ENCODE measurements around the gene MTHFSD. TPM values are rescaled to one million over a fixed set of nuclear protein-coding genes. Genes with fewer than 3 reads are reported as not detected.

Gene MTHFSD
- total RNA-seq, 5 donors from 2014 or later (not counting 1 experiment from before 2014, with no cell fraction given) = 18.0 to 39.6 (median 34.9) TPM

DNA sequence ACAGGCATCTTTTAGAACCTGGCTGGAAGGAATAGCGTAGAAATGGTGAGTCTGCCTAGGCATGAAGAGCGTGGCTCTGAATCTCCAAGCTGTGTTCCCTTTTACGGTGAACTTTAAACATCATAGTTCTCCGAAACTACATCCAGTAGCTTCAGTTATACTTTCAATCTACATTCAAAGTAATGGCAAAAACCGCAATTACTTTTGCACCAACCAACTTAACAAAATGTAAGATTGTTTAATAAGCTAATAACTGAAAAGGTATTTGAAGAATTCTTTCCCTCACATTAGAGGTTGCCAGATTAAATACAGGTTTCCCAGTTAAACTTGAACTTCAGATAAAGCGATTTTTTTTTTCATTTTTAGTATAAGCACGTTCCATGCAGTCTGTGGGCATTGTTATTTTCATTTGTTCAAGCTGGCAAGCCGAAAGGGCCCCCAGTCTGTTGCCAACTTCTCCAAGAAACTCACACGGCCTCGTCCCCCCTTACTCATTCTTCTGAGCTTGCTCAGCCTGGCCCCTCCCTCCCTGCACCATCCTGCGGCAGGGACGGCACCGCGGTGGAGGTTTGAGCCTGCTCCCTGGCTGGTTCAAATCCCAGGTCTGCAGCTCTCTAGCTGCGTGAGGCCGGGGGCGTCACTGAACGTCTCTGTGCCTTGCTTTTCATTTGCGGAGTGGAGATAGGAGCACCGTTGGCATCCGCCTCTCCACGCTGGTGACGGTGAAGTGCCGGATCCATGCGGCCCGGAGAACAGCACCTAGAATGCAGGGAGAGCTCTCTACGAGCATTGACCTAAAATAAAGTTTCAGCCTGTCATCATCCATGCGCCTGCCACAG lies 3.5 kb upstream of the MTHFSD start:
- ATAC-seq (replicated peaks in 1 of 4) = no peak
- Histone ChIP-seq H3K27ac (ENCODE audit: low read length) (no peak overlapping the region), H3K4me3 (ENCODE audit: control insufficient read depth in 1 of 2, extremely low read depth in 1 of 2, low read length in 1 of 2) (no peak overlapping the region), H3K36me3 (ENCODE audit: control insufficient read depth in 2 of 2, extremely low read depth in 1 of 2, insufficient read depth in 1 of 2, low read length in 1 of 2) (no peaks in the 10 kb centered on the region), H3K4me1 (ENCODE audit: control insufficient read depth in 1 of 2, extremely low read depth in 1 of 2, insufficient read depth in 2 of 2, low read length in 2 of 2) (peaks cover 2 to 26% of the 10 kb centered on the region in 2 experiments), H3K27me3 (replicated peaks in 1 of 2; ENCODE audit: control insufficient read depth in 2 of 2, extremely low read depth in 1 of 2, insufficient read depth in 2 of 2, low read length in 1 of 2) (peaks cover 0 to 44% of the 10 kb centered on the region in 2 experiments), H3K9me3 (no peaks in the 10 kb centered on the region)
- no peak overlapping the region for H3K4me3 Mint-ChIP-seq
- no peaks in the 10 kb centered on the region for H3K36me3 Mint-ChIP-seq
- no peak overlapping the region for H3K27ac Mint-ChIP-seq
- no peak for DNase-seq
- WGBS (ENCODE audit: insufficient coverage) = 81% methylated on average over 25 of the region's 28 CpGs
- H3K9me3 Mint-ChIP-seq = no peaks in the 10 kb centered on the region
- CTCF ChIA-PET = no interaction called here
- peaks cover 17 to 24% (median 22%) of the 10 kb centered on the region in 3 donors for H3K4me1 Mint-ChIP-seq
- POLR2A ChIA-PET = no interaction called here
- H3K27me3 Mint-ChIP-seq = peaks cover 17 to 35% of the 10 kb centered on the region in 2 donors

GRCh38 chr16:86557587-86557986 lies 2.6 kb upstream of the MTHFSD start:
- Histone ChIP-seq H3K27me3 (replicated peaks in 1 of 2; ENCODE audit: control insufficient read depth in 2 of 2, extremely low read depth in 1 of 2, insufficient read depth in 2 of 2, low read length in 1 of 2) (peaks cover 0 to 34% of the 10 kb centered on the region in 2 experiments), H3K4me1 (ENCODE audit: control insufficient read depth in 1 of 2, extremely low read depth in 1 of 2, insufficient read depth in 2 of 2, low read length in 2 of 2) (peaks cover 2 to 23% of the 10 kb centered on the region in 2 experiments), H3K36me3 (ENCODE audit: control insufficient read depth in 2 of 2, extremely low read depth in 1 of 2, insufficient read depth in 1 of 2, low read length in 1 of 2) (no peaks in the 10 kb centered on the region), H3K9me3 (no peaks in the 10 kb centered on the region), H3K27ac (ENCODE audit: low read length) (no peak overlapping the region), H3K4me3 (ENCODE audit: control insufficient read depth in 1 of 2, extremely low read depth in 1 of 2, low read length in 1 of 2) (no peak overlapping the region)
- ChIA-PET POLR2A (interaction anchor here in 1 of 2 donors (0.5 kb wide), 1 partner anchor 18 kb away, joined by 4 read pairs; no protein-coding TSS in a partner anchor), CTCF (no interaction called here)
- no peak for ATAC-seq (replicated peaks in 1 of 4)
- H3K4me3 Mint-ChIP-seq = no peak overlapping the region
- H3K27ac Mint-ChIP-seq = no peak overlapping the region
- H3K4me1 Mint-ChIP-seq = peaks cover 18 to 27% (median 27%) of the 10 kb centered on the region in 3 donors
- WGBS (ENCODE audit: insufficient coverage) = no CpG with 5 or more reads among the region's 4 CpGs
- DNase-seq = no peak
- H3K36me3 Mint-ChIP-seq = no peaks in the 10 kb centered on the region
- H3K9me3 Mint-ChIP-seq = no peaks in the 10 kb centered on the region
- peaks cover 15 to 28% of the 10 kb centered on the region in 2 donors for H3K27me3 Mint-ChIP-seq

DNA sequence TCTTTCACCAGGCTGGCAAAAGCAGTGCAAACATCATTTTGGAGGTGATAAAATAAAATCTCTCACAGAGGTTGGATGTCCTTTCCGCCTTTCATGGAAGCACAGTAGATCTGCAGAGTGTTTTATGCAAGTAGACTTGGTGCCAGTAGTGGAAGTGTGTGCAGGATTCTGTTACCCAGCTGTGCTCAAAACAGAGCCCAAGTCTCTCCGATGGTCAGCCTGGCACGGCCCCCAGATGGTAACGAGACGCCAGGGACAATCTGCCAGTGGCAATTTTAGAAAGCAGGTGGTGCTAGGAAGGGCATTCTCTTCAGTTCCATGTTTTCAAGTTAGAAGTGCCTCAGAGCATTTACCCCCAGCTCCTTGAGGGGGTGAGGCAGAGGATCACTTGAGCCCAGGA lies 1.5 kb upstream of the MTHFSD start:
- H3K4me3 ChIP-seq (ENCODE audit: control insufficient read depth in 1 of 2, extremely low read depth in 1 of 2, low read length in 1 of 2) = no peak overlapping the region
- H3K27ac ChIP-seq (ENCODE audit: low read length) = no peak overlapping the region
- Mint-ChIP-seq H3K27ac (no peak overlapping the region), H3K27me3 (peaks cover 8 to 22% of the 10 kb centered on the region in 2 donors), H3K4me1 (peaks cover 23 to 28% (median 28%) of the 10 kb centered on the region in 3 donors), H3K4me3 (peak overlapping the region; percentile 22 to 94 (median 23)), H3K36me3 (peaks cover 2% of the 10 kb centered on the region), H3K9me3 (no peaks in the 10 kb centered on the region)
- WGBS (ENCODE audit: insufficient coverage) = 86% methylated on average over 1 of the region's 5 CpGs
- DNase-seq = no peak
- H3K27me3 ChIP-seq (replicated peaks in 1 of 2; ENCODE audit: control insufficient read depth in 2 of 2, extremely low read depth in 1 of 2, insufficient read depth in 2 of 2, low read length in 1 of 2) = peaks cover 0 to 28% of the 10 kb centered on the region in 2 experiments
- ChIA-PET POLR2A (no interaction called here), CTCF (no interaction called here)
- no peak for ATAC-seq (replicated peaks in 1 of 4)
- peaks cover 2 to 23% of the 10 kb centered on the region in 2 experiments for H3K4me1 ChIP-seq (ENCODE audit: control insufficient read depth in 1 of 2, extremely low read depth in 1 of 2, insufficient read depth in 2 of 2, low read length in 2 of 2)
- no peaks in the 10 kb centered on the region for H3K9me3 ChIP-seq
- no peaks in the 10 kb centered on the region for H3K36me3 ChIP-seq (ENCODE audit: control insufficient read depth in 2 of 2, extremely low read depth in 1 of 2, insufficient read depth in 1 of 2, low read length in 1 of 2)

- DNase-seq (no peak), ATAC-seq (replicated peaks in 1 of 4) (no peak)
- Mint-ChIP-seq H3K27me3 (peaks cover 4 to 18% of the 10 kb centered on the region in 2 donors), H3K4me3 (peak overlapping the region; percentile 86 to 94 (median 93)), H3K4me1 (peaks cover 23 to 28% (median 28%) of the 10 kb centered on the region in 3 donors), H3K27ac (peak overlapping the region; percentile 84 to 93), H3K9me3 (no peaks in the 10 kb centered on the region), H3K36me3 (peaks cover 8% of the 10 kb centered on the region)
- WGBS (ENCODE audit: insufficient coverage) = 59% methylated on average over 16 of the region's 17 CpGs
- CTCF ChIA-PET = interaction anchor here in 1 of 2 donors (1.2 kb wide), 1 partner anchor 9 kb away, joined by 4 read pairs; no protein-coding TSS in a partner anchor
- Histone ChIP-seq H3K4me1 (ENCODE audit: control insufficient read depth in 1 of 2, extremely low read depth in 1 of 2, insufficient read depth in 2 of 2, low read length in 2 of 2) (peaks cover 2 to 23% of the 10 kb centered on the region in 2 experiments), H3K27me3 (replicated peaks in 1 of 2; ENCODE audit: control insufficient read depth in 2 of 2, extremely low read depth in 1 of 2, insufficient read depth in 2 of 2, low read length in 1 of 2) (peaks cover 0 to 21% of the 10 kb centered on the region in 2 experiments), H3K27ac (ENCODE audit: low read length) (peak overlapping the region; percentile 85), H3K4me3 (ENCODE audit: control insufficient read depth in 1 of 2, extremely low read depth in 1 of 2, low read length in 1 of 2) (peak overlapping the region; percentile 83 to 88), H3K9me3 (no peaks in the 10 kb centered on the region), H3K36me3 (ENCODE audit: control insufficient read depth in 2 of 2, extremely low read depth in 1 of 2, insufficient read depth in 1 of 2, low read length in 1 of 2) (no peaks in the 10 kb centered on the region)
- POLR2A ChIA-PET = no interaction called here
Observed at GRCh38 chr16:86555704-86556075, 655 bp upstream of the MTHFSD start.

DNA sequence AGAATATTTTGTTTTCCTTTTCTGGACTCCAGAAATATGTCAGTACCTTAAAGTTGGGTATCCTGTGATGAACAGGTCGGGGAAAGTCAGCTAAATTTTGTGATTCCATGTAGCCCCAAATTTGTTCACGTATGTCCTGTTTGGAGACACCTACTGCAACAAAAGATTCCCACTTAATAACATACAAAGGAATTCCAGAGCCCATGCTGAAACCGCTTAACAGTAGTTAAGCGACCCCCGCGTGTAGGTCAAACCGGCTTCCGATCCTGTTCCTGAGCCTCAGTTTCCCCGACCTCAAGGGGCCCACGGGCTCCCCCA lies 477 bp downstream of the MTHFSD start:
- Histone ChIP-seq H3K4me1 (ENCODE audit: control insufficient read depth in 1 of 2, extremely low read depth in 1 of 2, insufficient read depth in 2 of 2, low read length in 2 of 2) (peaks cover 2 to 23% of the 10 kb centered on the region in 2 experiments), H3K9me3 (no peaks in the 10 kb centered on the region), H3K27ac (ENCODE audit: low read length) (peak overlapping the region; percentile 85), H3K27me3 (replicated peaks in 1 of 2; ENCODE audit: control insufficient read depth in 2 of 2, extremely low read depth in 1 of 2, insufficient read depth in 2 of 2, low read length in 1 of 2) (peaks cover 0 to 14% of the 10 kb centered on the region in 2 experiments), H3K36me3 (ENCODE audit: control insufficient read depth in 2 of 2, extremely low read depth in 1 of 2, insufficient read depth in 1 of 2, low read length in 1 of 2) (peaks cover 0 to 2% of the 10 kb centered on the region in 2 donors), H3K4me3 (ENCODE audit: control insufficient read depth in 1 of 2, extremely low read depth in 1 of 2, low read length in 1 of 2) (peak overlapping the region; percentile 83 to 90)
- Mint-ChIP-seq H3K9me3 (no peaks in the 10 kb centered on the region), H3K4me3 (peak overlapping the region; percentile 86 to 94 (median 93)), H3K4me1 (peaks cover 23 to 29% (median 28%) of the 10 kb centered on the region in 3 donors), H3K27me3 (peaks cover 0 to 11% of the 10 kb centered on the region in 2 donors), H3K36me3 (peaks cover 14% of the 10 kb centered on the region), H3K27ac (peak overlapping the region; percentile 84 to 93)
- ChIA-PET CTCF (interaction anchor here in 1 of 2 donors (1.8 kb wide), 1 partner anchor 10 kb away, joined by 4 read pairs; no protein-coding TSS in a partner anchor), POLR2A (no interaction called here)
- WGBS (ENCODE audit: insufficient coverage) = 3% methylated on average over 8 of the region's 10 CpGs
- ATAC-seq (replicated peaks in 1 of 4) (peak in 1 of 4 experiments; percentile 5), DNase-seq (no peak)

DNA sequence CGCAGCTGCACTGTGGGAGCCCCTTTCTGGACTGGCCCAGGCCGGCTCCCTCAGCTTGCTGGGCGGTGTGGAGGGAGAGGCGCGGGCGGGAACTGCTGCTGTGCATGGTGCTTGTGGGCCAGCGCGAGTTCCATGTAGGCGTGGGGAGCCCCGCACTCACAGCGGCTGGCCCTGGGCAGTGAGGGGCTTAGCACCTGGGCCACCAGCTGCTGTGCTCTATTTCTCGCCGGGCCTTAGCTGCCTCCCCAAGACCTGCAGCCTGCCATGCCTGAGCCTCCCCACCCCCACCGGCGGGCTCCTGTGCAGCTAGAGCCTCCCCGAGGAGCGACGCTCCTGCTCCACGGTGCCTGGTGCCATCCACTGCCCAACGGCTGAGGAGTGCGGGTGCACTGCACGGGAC lies 1.7 kb downstream of the MTHFSD start:
- 98% methylated on average over 20 of the region's 22 CpGs for WGBS (ENCODE audit: insufficient coverage)

More for the DNA sequence above, 1.7 kb downstream of the MTHFSD start:
- H3K4me3 Mint-ChIP-seq = peak overlapping the region; percentile 86 to 94 (median 93)
- no peak for DNase-seq
- H3K4me1 Mint-ChIP-seq = peaks cover 23 to 29% (median 28%) of the 10 kb centered on the region in 3 donors
- H3K27me3 Mint-ChIP-seq = peaks cover 0 to 3% of the 10 kb centered on the region in 2 donors
- CTCF ChIA-PET = interaction anchor here in 1 of 2 donors (1.8 kb wide), 1 partner anchor 11 kb away, joined by 4 read pairs; no protein-coding TSS in a partner anchor
- no peak for ATAC-seq (replicated peaks in 1 of 4)
- no peak overlapping the region for H3K4me3 ChIP-seq (ENCODE audit: control insufficient read depth in 1 of 2, extremely low read depth in 1 of 2, low read length in 1 of 2)
- peaks cover 0 to 6% of the 10 kb centered on the region in 2 donors for H3K36me3 ChIP-seq (ENCODE audit: control insufficient read depth in 2 of 2, extremely low read depth in 1 of 2, insufficient read depth in 1 of 2, low read length in 1 of 2)
- H3K9me3 Mint-ChIP-seq = no peaks in the 10 kb centered on the region
- H3K27ac Mint-ChIP-seq = no peak overlapping the region
- peaks cover 0 to 7% of the 10 kb centered on the region in 2 experiments for H3K27me3 ChIP-seq (replicated peaks in 1 of 2; ENCODE audit: control insufficient read depth in 2 of 2, extremely low read depth in 1 of 2, insufficient read depth in 2 of 2, low read length in 1 of 2)
- peaks cover 15% of the 10 kb centered on the region for H3K36me3 Mint-ChIP-seq
- H3K27ac ChIP-seq (ENCODE audit: low read length) = no peak overlapping the region
- no peaks in the 10 kb centered on the region for H3K9me3 ChIP-seq
- POLR2A ChIA-PET = no interaction called here
- H3K4me1 ChIP-seq (ENCODE audit: control insufficient read depth in 1 of 2, extremely low read depth in 1 of 2, insufficient read depth in 2 of 2, low read length in 2 of 2) = peaks cover 2 to 23% of the 10 kb centered on the region in 2 experiments
